Measurements from ENCODE around the gene VSTM4.

Gene VSTM4

GRCh38 chr10:49141541-49142332 is 26.4 kb upstream of the VSTM4 start:
- no peak for DNase-seq

GRCh38 chr10:49140304-49141177 is 25.2 kb upstream of the VSTM4 start:
- no peak for DNase-seq

- DNase-seq, result no peak
Observed at GRCh38 chr10:49139846-49140195, 24.5 kb upstream of the VSTM4 start.

GRCh38 chr10:49139028-49139845 is 23.9 kb upstream of the VSTM4 start:
- no peak for DNase-seq

GRCh38 chr10:49138361-49138891 is 23.1 kb upstream of the VSTM4 start:
- no peak for DNase-seq

- DNase-seq, result no peak
Observed at GRCh38 chr10:49136525-49136924, 21.2 kb upstream of the VSTM4 start.

GRCh38 chr10:49135575-49136313 is 20.4 kb upstream of the VSTM4 start:
- no peak for DNase-seq

- no peak for DNase-seq
Observed at GRCh38 chr10:49134327-49134726, 19.0 kb upstream of the VSTM4 start.

GRCh38 chr10:49133706-49134248 is 18.5 kb upstream of the VSTM4 start, which contains the start of gene FAM170B:
Gene FAM170B (minus strand): TSS chr10:49134021. CDS start chr10:49133918, 103 bp downstream.
- no peak for DNase-seq

GRCh38 chr10:49132362-49132737 is 17.0 kb upstream of the VSTM4 start:
- no peak for DNase-seq

GRCh38 chr10:49131507-49132361 is 16.4 kb upstream of the VSTM4 start:
- DNase-seq, result no peak

- DNase-seq, result no peak
Observed at GRCh38 chr10:49129376-49129775, 14.1 kb upstream of the VSTM4 start.

GRCh38 chr10:49128854-49129253 is 13.5 kb upstream of the VSTM4 start:
- DNase-seq, result no peak

GRCh38 chr10:49123981-49124950 is 8.9 kb upstream of the VSTM4 start:
- no peak for DNase-seq

GRCh38 chr10:49120911-49121310 is 5.6 kb upstream of the VSTM4 start:
- DNase-seq, result no peak

GRCh38 chr10:49119746-49120145 is 4.4 kb upstream of the VSTM4 start:
- DNase-seq, result no peak

GRCh38 chr10:49118430-49119074 is 3.2 kb upstream of the VSTM4 start:
- no peak for DNase-seq

GRCh38 chr10:49117376-49118070 is 2.2 kb upstream of the VSTM4 start:
- DNase-seq, result no peak

Data from stimulated activated CD4-positive, alpha-beta T cell treated with anti-CD3 and anti-CD28 coated beads, Interleukin-2, amount 100 ng/mL, for 24 hours (primary cell).